Activated T-cell treated with anti-CD3 and anti-CD28 coated beads, Interleukin-2, amount 50 U/mL, for 4 hours (primary cell): ENCODE results near the gene HPS3. TPM values are rescaled to one million over a fixed set of nuclear protein-coding genes. Genes with fewer than 3 reads are reported as not detected.
"Not testable (repeated sequence)": the region's sequence is repeated elsewhere in the genome, so short reads cannot be mapped to it uniquely, and the experiment has no call there.

Experiments used
- ATAC-seq, 2 donors: fragments of 200-7000 bp; cut with Tn5 transposase; one replicate each; pipeline ENCODE4 v1.10.0; 2021
- DNase-seq: peaks from one replicate; pipeline ENCODE4 v3.0.0-alpha.2; 2020
- H3K27me3 Mint-ChIP-seq: one replicate; pipeline ENCODE4 v1.8.0; 2021; ENCODE audit warnings: low read depth, mixed read lengths
- H3K36me3 Mint-ChIP-seq: one replicate; pipeline ENCODE4 v1.8.0; 2022; ENCODE audit warnings: mixed read lengths; ENCODE audit not compliant: insufficient read depth
- H3K4me1 Mint-ChIP-seq: one replicate; pipeline ENCODE4 v1.8.0; 2021; ENCODE audit warnings: low read depth, mixed read lengths
- H3K4me3 Mint-ChIP-seq: one replicate; pipeline ENCODE4 v1.8.0; 2021; ENCODE audit warnings: mild to moderate bottlenecking, moderate library complexity, mixed read lengths
- H3K9me3 Mint-ChIP-seq: one replicate; pipeline ENCODE4 v1.8.0; 2021; ENCODE audit warnings: mixed read lengths
- total RNA-seq, 3 donors: library from RNA; stranded (reverse); gene quantifications; one replicate each; pipeline ENCODE4 v1.2.1, GENCODE V29; 2021

HPS3 gene
- total RNA-seq, 3 donors from 2014 or later: 8.3 to 9.4 (median 9.0) TPM

DNA sequence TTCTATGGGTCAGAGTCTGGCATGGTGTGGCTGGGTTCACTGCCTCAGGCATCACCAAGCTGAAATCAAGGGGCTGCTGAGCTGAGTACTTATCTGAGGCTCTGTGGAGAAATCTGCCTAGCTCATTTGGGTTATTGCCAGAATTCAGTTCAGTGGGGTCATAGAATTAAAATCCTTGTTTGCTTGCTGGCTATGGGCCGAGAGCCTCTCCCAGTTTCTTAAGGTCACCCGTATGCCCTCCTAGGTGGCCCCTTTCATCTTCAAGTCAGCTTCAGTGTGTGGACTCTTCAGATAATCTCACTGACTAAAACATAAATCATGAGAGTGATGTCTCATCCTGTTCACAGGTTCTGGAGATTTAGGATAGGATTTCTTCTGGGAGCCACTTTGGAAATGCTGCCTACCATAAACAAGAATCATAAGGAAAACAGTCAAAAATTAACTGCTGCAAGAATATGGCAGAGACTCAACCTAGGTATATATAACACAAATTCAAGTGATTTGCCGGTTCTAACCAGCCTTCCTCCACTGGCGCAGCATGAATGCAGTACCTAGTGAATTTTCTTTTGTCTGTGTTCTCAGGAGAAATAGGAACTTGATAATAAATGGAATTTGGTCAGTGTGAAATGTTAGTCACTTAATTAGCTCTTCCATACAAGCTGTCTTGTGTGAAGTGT lies 86.9 kb downstream of the HPS3 start:
- Mint-ChIP-seq H3K4me3 (no peak overlapping the region), H3K27me3 (no peaks in the 10 kb centered on the region)
- no peak for DNase-seq

DNA sequence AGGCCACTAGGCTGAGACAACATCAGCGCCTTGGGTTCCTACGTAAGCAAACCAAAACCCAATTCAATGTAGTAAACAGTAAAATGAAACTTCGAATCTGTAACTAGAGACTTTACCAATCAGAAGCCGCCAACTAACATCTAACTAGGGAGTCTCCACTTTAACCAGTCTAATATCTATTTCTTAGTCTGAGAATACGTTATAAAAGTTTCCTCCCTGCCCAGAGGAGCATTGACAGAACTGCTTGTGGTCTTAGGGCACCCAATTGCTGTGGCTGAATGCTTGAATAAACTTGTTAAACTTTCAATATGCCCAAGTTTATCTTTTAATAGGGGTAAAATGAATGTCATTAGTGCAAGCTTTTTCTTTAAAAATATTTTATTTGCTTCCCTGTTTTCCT lies 87.9 kb downstream of the HPS3 start:
- Mint-ChIP-seq H3K27me3 (no peaks in the 10 kb centered on the region), H3K4me1 (no peaks in the 10 kb centered on the region), H3K4me3 (no peak overlapping the region), H3K36me3 (no peaks in the 10 kb centered on the region), H3K9me3 (no peaks in the 10 kb centered on the region)
- DNase-seq (no peak), ATAC-seq (no peak)

More for the DNA sequence above, 86.9 kb downstream of the HPS3 start:
- H3K4me1 Mint-ChIP-seq: no peaks in the 10 kb centered on the region
- ATAC-seq: no peak
- H3K36me3 Mint-ChIP-seq: no peaks in the 10 kb centered on the region
- no peaks in the 10 kb centered on the region for H3K9me3 Mint-ChIP-seq

GRCh38 chr3:149219380-149220121 lies 90.1 kb downstream of the HPS3 start:
- ATAC-seq, H3K4me3 Mint-ChIP-seq, H3K36me3 Mint-ChIP-seq, H3K9me3 Mint-ChIP-seq, DNase-seq, H3K27me3 Mint-ChIP-seq, H3K4me1 Mint-ChIP-seq: not testable (repeated sequence)

DNA sequence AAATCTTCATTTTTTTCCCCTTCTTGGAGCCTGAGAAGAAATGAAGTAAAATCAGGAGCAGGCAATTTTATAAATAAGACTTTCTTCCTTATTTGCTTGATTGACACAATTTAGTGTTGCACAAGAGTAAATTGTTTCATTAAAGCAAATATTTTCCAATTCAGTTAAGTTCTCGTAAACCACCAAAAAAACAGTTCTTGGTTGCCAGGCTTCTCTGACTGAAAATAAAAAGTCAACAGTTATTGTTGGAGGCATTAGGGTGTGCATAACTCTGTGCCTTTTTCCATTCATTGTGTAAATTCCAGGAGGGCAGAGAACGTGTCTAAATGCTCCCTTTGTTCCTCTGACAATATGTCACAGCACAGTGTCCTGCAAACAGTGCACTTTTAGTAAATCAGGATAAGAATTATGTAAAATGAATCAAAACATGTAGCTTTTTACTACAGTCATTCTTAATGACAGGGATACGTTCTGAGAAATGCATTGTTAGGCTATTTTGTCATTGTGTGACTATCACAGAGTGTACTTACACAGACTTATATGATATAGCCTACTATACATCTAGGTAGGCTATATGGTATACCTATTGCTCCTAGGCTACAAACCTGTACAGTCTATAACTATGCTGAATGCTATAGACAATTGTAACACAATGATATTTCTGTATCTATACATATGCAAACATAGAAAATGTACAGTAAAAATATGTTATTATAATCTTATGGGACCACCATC lies 92.5 kb downstream of the HPS3 start, which contains the start of gene CP:
Gene CP, minus strand, starts transcription at position 47 of the 735 bp plus-strand sequence. Its CDS starts 37 bp downstream, at position 10.
- ATAC-seq: no peak
- Mint-ChIP-seq H3K4me1 (peaks cover 19% of the 10 kb centered on the region), H3K27me3 (no peaks in the 10 kb centered on the region), H3K9me3 (no peaks in the 10 kb centered on the region), H3K4me3 (no peak within 1 kb of the TSS), H3K36me3 (no peaks in the 10 kb centered on the region)
- DNase-seq: no peak

Other genes with a start within 250 kb of the HPS3 start
- gene GYG1, start 138.1 kb upstream of the HPS3 start, total RNA-seq: 10 to 100 TPM; 22.5 to 26.1 (median 22.9) TPM
- gene HLTF, start 43.1 kb upstream of the HPS3 start, total RNA-seq: 10 to 100 TPM; 13.2 to 14.2 (median 13.6) TPM
- under 1 TPM; 0.37 to 0.91 (median 0.43) TPM for gene CP, start 92.2 kb downstream of the HPS3 start, total RNA-seq
- not detected for gene TM4SF18, start 204.0 kb downstream of the HPS3 start, total RNA-seq
- 1 to 10 TPM in 1 of 3 donors, under 1 TPM in 2; 0.22 to 1.3 (median 0.37) TPM for gene TM4SF1, start 248.0 kb downstream of the HPS3 start, total RNA-seq